ENCODE measurements around the gene KLHL30.
"Not testable (repeated sequence)": the region's sequence is repeated elsewhere in the genome, so short reads cannot be mapped to it uniquely, and the experiment has no call there.

Gene KLHL30

GRCh38 chr2:238167344-238167715 lies 28.9 kb downstream of the KLHL30 start:
- DNase-seq (ENCODE audit: low read depth, low spot score) = no peak
- no peak overlapping the region for H3K27ac ChIP-seq (ENCODE audit: low read length)
- peaks cover 14% of the 10 kb centered on the region for H3K27me3 ChIP-seq (ENCODE audit: control insufficient read depth, insufficient read depth, low read length)
- no peak overlapping the region for H3K4me3 ChIP-seq (ENCODE audit: low read length)
- no CpG with 5 or more reads among the region's 7 CpGs for WGBS (ENCODE audit: insufficient coverage, insufficient read length)
- peaks cover 1% of the 10 kb centered on the region; the same call in 1 of the 2 replicates for H3K4me1 ChIP-seq (ENCODE audit: control insufficient read depth, insufficient read depth, low read length)
- no peaks in the 10 kb centered on the region for H3K9me3 ChIP-seq (ENCODE audit: control insufficient read depth, insufficient read depth, low read length)
- peaks cover 3% of the 10 kb centered on the region for H3K36me3 ChIP-seq (ENCODE audit: control insufficient read depth, insufficient read depth, low read length)

GRCh38 chr2:238167761-238168160 lies 29.3 kb downstream of the KLHL30 start:
- no peak for DNase-seq (ENCODE audit: low read depth, low spot score)
- Histone ChIP-seq H3K27ac (ENCODE audit: low read length) (no peak overlapping the region), H3K9me3 (ENCODE audit: control insufficient read depth, insufficient read depth, low read length) (no peaks in the 10 kb centered on the region), H3K36me3 (ENCODE audit: control insufficient read depth, insufficient read depth, low read length) (peaks cover 3% of the 10 kb centered on the region), H3K27me3 (ENCODE audit: control insufficient read depth, insufficient read depth, low read length) (peaks cover 12% of the 10 kb centered on the region), H3K4me3 (ENCODE audit: low read length) (no peak overlapping the region), H3K4me1 (ENCODE audit: control insufficient read depth, insufficient read depth, low read length) (peaks cover 1% of the 10 kb centered on the region; the same call in 1 of the 2 replicates)
- no CpG with 5 or more reads among the region's 8 CpGs for WGBS (ENCODE audit: insufficient coverage, insufficient read length)

GRCh38 chr2:238168196-238169047 lies 30.0 kb downstream of the KLHL30 start:
- Histone ChIP-seq H3K27me3 (ENCODE audit: control insufficient read depth, insufficient read depth, low read length) (peaks cover 6% of the 10 kb centered on the region; the same call in 1 of the 2 replicates), H3K27ac (ENCODE audit: low read length) (no peak overlapping the region), H3K4me3 (ENCODE audit: low read length) (no peak overlapping the region), H3K36me3 (ENCODE audit: control insufficient read depth, insufficient read depth, low read length) (peaks cover 7% of the 10 kb centered on the region), H3K4me1 (ENCODE audit: control insufficient read depth, insufficient read depth, low read length) (no peaks in the 10 kb centered on the region), H3K9me3 (ENCODE audit: control insufficient read depth, insufficient read depth, low read length) (no peaks in the 10 kb centered on the region)
- no peak for DNase-seq (ENCODE audit: low read depth, low spot score)
- no CpG with 5 or more reads among the region's 13 CpGs for WGBS (ENCODE audit: insufficient coverage, insufficient read length)

GRCh38 chr2:238169048-238169707 lies 30.7 kb downstream of the KLHL30 start:
- DNase-seq (ENCODE audit: low read depth, low spot score) = no peak
- Histone ChIP-seq H3K27me3 (ENCODE audit: control insufficient read depth, insufficient read depth, low read length) (peaks cover 2% of the 10 kb centered on the region; the same call in 1 of the 2 replicates), H3K9me3 (ENCODE audit: control insufficient read depth, insufficient read depth, low read length) (no peaks in the 10 kb centered on the region), H3K4me1 (ENCODE audit: control insufficient read depth, insufficient read depth, low read length) (no peaks in the 10 kb centered on the region), H3K36me3 (ENCODE audit: control insufficient read depth, insufficient read depth, low read length) (peaks cover 8% of the 10 kb centered on the region; the same call in 1 of the 2 replicates), H3K4me3 (ENCODE audit: low read length) (no peak overlapping the region), H3K27ac (ENCODE audit: low read length) (no peak overlapping the region)
- WGBS (ENCODE audit: insufficient coverage, insufficient read length) = no CpG with 5 or more reads among the region's 6 CpGs

- peaks cover 10% of the 10 kb centered on the region; the same call in 1 of the 2 replicates for H3K36me3 ChIP-seq (ENCODE audit: control insufficient read depth, insufficient read depth, low read length)
- no CpG with 5 or more reads among the region's 5 CpGs for WGBS (ENCODE audit: insufficient coverage, insufficient read length)
- H3K27ac ChIP-seq (ENCODE audit: low read length) = no peak overlapping the region
- no peak for DNase-seq (ENCODE audit: low read depth, low spot score)
- H3K27me3 ChIP-seq (ENCODE audit: control insufficient read depth, insufficient read depth, low read length) = no peaks in the 10 kb centered on the region
- H3K4me3 ChIP-seq (ENCODE audit: low read length) = no peak overlapping the region
- no peaks in the 10 kb centered on the region for H3K4me1 ChIP-seq (ENCODE audit: control insufficient read depth, insufficient read depth, low read length)
- H3K9me3 ChIP-seq (ENCODE audit: control insufficient read depth, insufficient read depth, low read length) = no peaks in the 10 kb centered on the region
Measured at GRCh38 chr2:238169708-238170251, 31.3 kb downstream of the KLHL30 start.

GRCh38 chr2:238170386-238171071 lies 32.1 kb downstream of the KLHL30 start:
- Histone ChIP-seq H3K27me3 (ENCODE audit: control insufficient read depth, insufficient read depth, low read length) (no peaks in the 10 kb centered on the region), H3K27ac (ENCODE audit: low read length) (no peak overlapping the region), H3K36me3 (ENCODE audit: control insufficient read depth, insufficient read depth, low read length) (peaks cover 10% of the 10 kb centered on the region; the same call in 1 of the 2 replicates), H3K4me3 (ENCODE audit: low read length) (no peak overlapping the region), H3K4me1 (ENCODE audit: control insufficient read depth, insufficient read depth, low read length) (no peaks in the 10 kb centered on the region), H3K9me3 (ENCODE audit: control insufficient read depth, insufficient read depth, low read length) (no peaks in the 10 kb centered on the region)
- WGBS (ENCODE audit: insufficient coverage, insufficient read length) = no CpG with 5 or more reads among the region's 21 CpGs
- DNase-seq (ENCODE audit: low read depth, low spot score) = no peak

GRCh38 chr2:238171072-238171431 lies 32.6 kb downstream of the KLHL30 start:
- whole genome bisulfite sequencing (ENCODE audit: insufficient coverage, insufficient read length) = no CpG with 5 or more reads among the region's 5 CpGs
- H3K27ac ChIP-seq (ENCODE audit: low read length); H3K4me1 ChIP-seq (ENCODE audit: control insufficient read depth, insufficient read depth, low read length): not testable (repeated sequence)

GRCh38 chr2:238171575-238172187 lies 33.2 kb downstream of the KLHL30 start:
- Histone ChIP-seq H3K27me3 (ENCODE audit: control insufficient read depth, insufficient read depth, low read length) (no peaks in the 10 kb centered on the region), H3K36me3 (ENCODE audit: control insufficient read depth, insufficient read depth, low read length) (peaks cover 10% of the 10 kb centered on the region; the same call in 1 of the 2 replicates), H3K9me3 (ENCODE audit: control insufficient read depth, insufficient read depth, low read length) (no peaks in the 10 kb centered on the region), H3K4me3 (ENCODE audit: low read length) (no peak overlapping the region), H3K27ac (ENCODE audit: low read length) (no peak overlapping the region), H3K4me1 (ENCODE audit: control insufficient read depth, insufficient read depth, low read length) (no peaks in the 10 kb centered on the region)
- no peak for DNase-seq (ENCODE audit: low read depth, low spot score)
- WGBS (ENCODE audit: insufficient coverage, insufficient read length) = no CpG with 5 or more reads among the region's 9 CpGs

More at GRCh38 chr2:238171072-238171431, 32.6 kb downstream of the KLHL30 start:
- not testable (repeated sequence) for DNase-seq (ENCODE audit: low read depth, low spot score); H3K9me3 ChIP-seq (ENCODE audit: control insufficient read depth, insufficient read depth, low read length); H3K27me3 ChIP-seq (ENCODE audit: control insufficient read depth, insufficient read depth, low read length); H3K4me3 ChIP-seq (ENCODE audit: low read length)
- H3K36me3 ChIP-seq (ENCODE audit: control insufficient read depth, insufficient read depth, low read length) = peaks cover 10% of the 10 kb centered on the region; the same call in 1 of the 2 replicates

- Histone ChIP-seq H3K4me3 (ENCODE audit: low read length) (no peak overlapping the region), H3K27ac (ENCODE audit: low read length) (no peak overlapping the region), H3K4me1 (ENCODE audit: control insufficient read depth, insufficient read depth, low read length) (no peaks in the 10 kb centered on the region), H3K9me3 (ENCODE audit: control insufficient read depth, insufficient read depth, low read length) (no peaks in the 10 kb centered on the region), H3K27me3 (ENCODE audit: control insufficient read depth, insufficient read depth, low read length) (no peaks in the 10 kb centered on the region), H3K36me3 (ENCODE audit: control insufficient read depth, insufficient read depth, low read length) (peaks cover 10% of the 10 kb centered on the region; the same call in 1 of the 2 replicates)
- no CpG with 5 or more reads among the region's 14 CpGs for WGBS (ENCODE audit: insufficient coverage, insufficient read length)
- no peak for DNase-seq (ENCODE audit: low read depth, low spot score)
Measured at GRCh38 chr2:238172439-238172838, 34.0 kb downstream of the KLHL30 start.

- H3K9me3 ChIP-seq (ENCODE audit: control insufficient read depth, insufficient read depth, low read length) = no peaks in the 10 kb centered on the region
- no peak overlapping the region for H3K27ac ChIP-seq (ENCODE audit: low read length)
- H3K27me3 ChIP-seq (ENCODE audit: control insufficient read depth, insufficient read depth, low read length) = no peaks in the 10 kb centered on the region
- WGBS (ENCODE audit: insufficient coverage, insufficient read length) = no CpG with 5 or more reads among the region's 2 CpGs
- DNase-seq (ENCODE audit: low read depth, low spot score) = no peak
- peaks cover 10% of the 10 kb centered on the region; the same call in 1 of the 2 replicates for H3K36me3 ChIP-seq (ENCODE audit: control insufficient read depth, insufficient read depth, low read length)
- H3K4me3 ChIP-seq (ENCODE audit: low read length) = no peak overlapping the region
- H3K4me1 ChIP-seq (ENCODE audit: control insufficient read depth, insufficient read depth, low read length) = no peaks in the 10 kb centered on the region
Measured at GRCh38 chr2:238173692-238174091, 35.2 kb downstream of the KLHL30 start.

Measured in iPS DF 6.9 (cell line).